Measurements from ENCODE around the gene LSM6.

Gene LSM6

DNA sequence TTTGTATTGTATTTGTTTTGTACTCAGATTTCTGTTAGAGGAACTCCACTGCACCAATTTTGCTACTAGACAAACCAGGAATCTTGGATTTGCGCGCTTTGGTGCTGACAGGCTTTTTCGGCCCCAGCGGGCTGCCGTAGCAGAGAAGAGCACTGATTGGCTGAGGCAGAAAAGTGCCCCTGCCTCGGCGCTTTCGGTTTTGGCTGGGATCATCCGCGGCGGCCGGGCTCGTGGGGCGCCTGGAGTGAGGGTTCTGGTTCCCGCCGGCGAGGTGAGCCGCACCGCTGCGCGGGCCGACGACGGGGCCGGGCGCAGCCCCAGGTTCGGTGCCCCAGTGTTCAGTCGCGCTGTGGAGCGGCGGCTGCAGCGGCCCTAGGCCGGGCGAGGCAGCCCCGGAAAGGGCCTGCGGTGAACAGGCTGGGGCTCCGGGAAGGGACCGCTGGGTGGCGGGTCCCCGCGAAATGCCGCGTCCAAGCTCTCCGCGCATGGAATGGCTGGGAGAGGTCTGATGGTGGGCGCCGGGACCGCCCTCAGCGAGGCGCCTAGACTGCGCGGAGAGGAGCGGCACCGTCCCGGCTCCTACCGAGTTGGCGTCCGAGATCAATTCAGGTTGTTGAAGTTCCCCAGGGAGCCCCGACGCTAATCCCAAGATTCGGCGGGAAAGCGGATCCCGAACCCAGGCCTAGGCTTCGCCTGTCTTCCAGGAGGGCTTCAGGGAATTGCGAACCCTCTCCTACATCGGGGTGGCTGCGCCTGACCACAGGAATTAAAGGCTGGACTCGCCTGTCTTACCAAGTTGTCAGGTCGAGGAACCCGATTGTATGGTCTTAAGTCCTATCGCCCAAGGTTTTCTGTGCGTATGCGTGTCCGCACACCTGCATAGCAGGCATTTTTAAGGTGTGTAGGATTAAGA lies at the start of gene LSM6:
Gene LSM6, plus strand, starts transcription at position 178 of the 913 bp plus-strand sequence. CDS start 7,204 bp downstream, outside the sequence.
- TF ChIP-seq, protein P1, sequence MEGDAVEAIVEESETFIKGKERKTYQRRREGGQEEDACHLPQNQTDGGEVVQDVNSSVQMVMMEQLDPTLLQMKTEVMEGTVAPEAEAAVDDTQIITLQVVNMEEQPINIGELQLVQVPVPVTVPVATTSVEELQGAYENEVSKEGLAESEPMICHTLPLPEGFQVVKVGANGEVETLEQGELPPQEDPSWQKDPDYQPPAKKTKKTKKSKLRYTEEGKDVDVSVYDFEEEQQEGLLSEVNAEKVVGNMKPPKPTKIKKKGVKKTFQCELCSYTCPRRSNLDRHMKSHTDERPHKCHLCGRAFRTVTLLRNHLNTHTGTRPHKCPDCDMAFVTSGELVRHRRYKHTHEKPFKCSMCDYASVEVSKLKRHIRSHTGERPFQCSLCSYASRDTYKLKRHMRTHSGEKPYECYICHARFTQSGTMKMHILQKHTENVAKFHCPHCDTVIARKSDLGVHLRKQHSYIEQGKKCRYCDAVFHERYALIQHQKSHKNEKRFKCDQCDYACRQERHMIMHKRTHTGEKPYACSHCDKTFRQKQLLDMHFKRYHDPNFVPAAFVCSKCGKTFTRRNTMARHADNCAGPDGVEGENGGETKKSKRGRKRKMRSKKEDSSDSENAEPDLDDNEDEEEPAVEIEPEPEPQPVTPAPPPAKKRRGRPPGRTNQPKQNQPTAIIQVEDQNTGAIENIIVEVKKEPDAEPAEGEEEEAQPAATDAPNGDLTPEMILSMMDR (IDR thresholded peaks at IDR 0.05; ENCODE audit: extremely low read depth, missing control alignments), result no peak
- DNase-seq (ENCODE audit: low spot score), result peak; percentile 92

DNA sequence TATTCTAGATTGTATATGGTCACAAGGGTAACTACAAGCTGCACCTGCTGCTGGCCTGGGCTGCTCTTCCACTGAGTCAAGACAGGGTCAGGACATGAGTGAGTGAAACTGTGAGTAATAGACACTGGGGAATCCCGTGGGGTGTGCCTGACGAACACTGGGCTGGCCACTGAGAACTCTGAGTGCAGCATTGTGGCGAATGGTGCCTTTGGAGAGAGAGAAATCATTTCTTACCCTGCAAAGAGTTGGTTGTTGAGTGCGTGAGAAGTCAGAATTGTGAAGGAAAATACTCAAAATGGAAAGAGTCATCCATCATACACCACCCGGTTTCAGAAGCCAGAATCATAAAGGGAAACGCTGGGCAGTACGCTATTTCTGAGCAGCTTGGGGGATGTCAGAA lies 43.1 kb upstream of the LSM6 start:
- TF ChIP-seq, protein P1 (IDR thresholded peaks at IDR 0.05; ENCODE audit: extremely low read depth, missing control alignments), result no peak
- peak; percentile 71 for DNase-seq (ENCODE audit: low spot score)

DNA sequence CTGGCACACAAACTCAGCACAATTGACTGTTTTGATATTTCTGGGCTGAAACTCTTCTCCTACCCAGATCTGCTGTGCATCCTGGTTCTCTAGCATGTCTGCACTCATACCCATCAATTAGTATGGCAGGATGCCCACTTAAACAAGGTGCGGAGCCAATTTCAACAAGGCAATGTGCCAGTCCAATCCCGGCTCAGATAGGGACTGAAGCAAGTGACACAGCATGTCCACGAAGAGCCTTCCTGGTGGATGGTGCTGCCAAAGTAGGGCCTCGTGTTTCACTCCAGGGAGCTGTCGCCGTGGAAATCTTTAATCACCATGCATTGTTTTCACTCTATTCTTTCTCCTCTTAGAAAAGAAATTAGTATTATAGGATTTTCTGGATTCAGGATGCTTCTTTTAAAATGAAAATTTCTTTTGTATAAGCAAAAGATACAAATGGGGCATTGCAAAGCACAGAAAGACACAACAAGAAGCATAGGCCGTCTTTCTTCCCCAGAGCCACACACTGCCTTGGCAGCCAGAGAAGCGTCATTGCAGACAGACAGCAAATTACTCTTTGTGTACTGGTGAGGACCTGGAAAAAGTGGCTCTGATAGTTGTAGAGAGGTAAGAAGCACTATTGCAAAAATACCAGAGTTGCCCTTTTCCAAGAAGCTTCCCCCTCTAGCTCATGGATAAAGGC lies 40.6 kb upstream of the LSM6 start:
- no peak for DNase-seq (ENCODE audit: low spot score)
- TF ChIP-seq, protein P1 (IDR thresholded peaks at IDR 0.05; ENCODE audit: extremely low read depth, missing control alignments), result no peak

DNA sequence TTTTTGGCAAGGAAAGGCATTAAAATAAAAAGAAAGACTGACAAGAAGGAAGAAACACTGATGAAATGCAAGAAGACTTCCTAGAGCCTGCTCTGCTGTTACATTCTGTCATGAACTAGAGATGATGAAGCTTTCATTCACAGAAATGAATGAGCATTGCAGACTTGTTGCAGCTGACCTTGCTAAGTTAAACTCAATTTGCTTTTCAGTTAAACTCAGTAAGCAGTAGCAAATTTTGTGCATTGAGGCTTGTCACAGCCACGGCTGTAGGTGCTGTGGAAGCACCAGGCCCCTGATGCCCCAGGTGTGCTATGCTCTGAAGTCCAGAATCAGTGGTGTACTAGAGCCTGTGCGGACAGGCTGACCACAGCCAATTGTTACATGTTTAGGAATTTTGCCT lies 39.6 kb upstream of the LSM6 start:
- DNase-seq (ENCODE audit: low spot score), result no peak

DNA sequence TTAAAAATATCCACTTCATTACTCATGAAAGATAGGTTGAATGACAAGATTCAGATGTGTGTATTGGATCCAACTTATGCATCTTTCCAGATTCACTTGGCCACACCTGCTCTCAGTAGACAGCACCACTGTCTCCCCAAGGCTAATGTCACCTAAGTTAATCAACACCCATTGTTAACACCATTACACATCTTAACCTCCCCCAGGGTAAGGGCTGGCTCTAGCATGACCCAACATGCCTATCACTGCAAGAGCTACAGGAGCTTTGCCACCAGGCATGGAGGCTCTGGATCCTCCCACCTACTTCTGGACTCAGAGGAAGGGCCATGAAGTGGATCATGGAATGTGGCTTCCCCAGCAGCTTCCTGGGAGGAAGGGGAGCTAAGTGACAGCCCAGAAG lies 32.8 kb upstream of the LSM6 start:
- no peak for DNase-seq (ENCODE audit: low spot score)
- TF ChIP-seq, protein P1 (IDR thresholded peaks at IDR 0.05; ENCODE audit: extremely low read depth, missing control alignments), result no peak

More for the DNA sequence above, 39.6 kb upstream of the LSM6 start:
- TF ChIP-seq, protein P1 (IDR thresholded peaks at IDR 0.05; ENCODE audit: extremely low read depth, missing control alignments), result no peak

DNA sequence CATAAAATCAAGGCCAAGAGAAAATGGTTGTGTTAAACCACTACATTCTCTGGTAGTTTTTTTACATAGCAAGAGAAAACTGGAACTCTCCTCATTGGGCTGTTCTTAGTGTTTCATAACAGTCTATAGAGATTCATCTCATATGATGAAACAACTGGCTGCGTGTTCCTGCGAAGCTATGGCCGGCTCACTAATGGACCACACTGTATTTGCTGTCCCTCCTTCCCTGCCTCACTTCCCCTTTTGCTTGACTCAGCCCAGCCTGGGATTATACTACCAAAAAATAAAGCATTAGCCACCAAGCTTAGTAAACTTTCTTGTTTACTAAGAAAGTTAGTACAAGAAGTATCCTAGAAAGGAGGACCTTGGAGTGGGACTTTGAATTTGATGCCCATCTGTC lies 31.6 kb upstream of the LSM6 start:
- no peak for DNase-seq (ENCODE audit: low spot score)
- TF ChIP-seq, protein P1 (IDR thresholded peaks at IDR 0.05; ENCODE audit: extremely low read depth, missing control alignments), result no peak

DNA sequence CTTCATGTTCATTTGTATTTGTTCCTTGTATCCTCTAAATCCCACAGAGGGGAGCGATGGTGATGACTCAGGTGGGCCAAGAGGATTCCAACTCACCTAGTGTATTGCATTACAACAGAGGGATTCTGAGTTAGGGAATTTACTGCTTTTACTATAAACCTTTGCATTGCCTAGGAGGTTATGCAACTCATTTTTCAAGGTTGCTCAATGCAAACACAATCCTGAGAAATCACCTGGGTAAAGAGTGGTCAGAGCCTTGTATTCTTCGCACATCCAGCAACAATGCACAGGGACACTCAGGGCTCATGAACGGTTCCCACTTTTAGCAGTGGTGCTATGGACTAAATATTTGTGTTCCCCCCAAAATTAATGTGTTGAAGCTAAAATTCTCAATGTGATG lies 28.6 kb upstream of the LSM6 start:
- DNase-seq (ENCODE audit: low spot score), result no peak
- TF ChIP-seq, protein P1 (IDR thresholded peaks at IDR 0.05; ENCODE audit: extremely low read depth, missing control alignments), result no peak
